Heart left ventricle (tissue), 13 donors: ENCODE data around the gene HIGD1B.

Experiments used
- POLR2A ChIP-seq, 2 donors: fragments of 450-650 bp; IDR thresholded peaks; one replicate each; pipeline ENCODE4 v1.6.1; 2017; ENCODE audit warnings: antibody characterized with exemption in 2 of 2, mild to moderate bottlenecking in 2 of 2, moderate library complexity in 2 of 2
- TF ChIP-seq, protein P1 (sequence below), 12 donors: fragments of 200-600 bp; sonication (generic) in 4 of 12; IDR thresholded peaks; one replicate each; pipeline versions ENCODE4 v1.5.0 to v1.8.0; 2018 to 2022; ENCODE audit warnings: antibody characterized with exemption in 12 of 12, mild to moderate bottlenecking in 5 of 12
- donor health status: ischemic (EF 13 %, LVEDD 7.1; RV severe dilation, severe dysfunction).
- donor health status: DM: no; HTN: yes; CAD: no.
- donor health status: DM: no; HTN: no; CAD: no.
- donor health status: ischemic (EF 25% LVEDD 6.9; RV normal size, moderate dysfunction).
- donor health status: ischemic (EF 25% LVEDD 5.7; RV mildly dilated, moderate dysfunction).
- donor health status: ischemic (EF 35%, LVEDD 5.7; RV mildly dilated, moderate dysfunction).
- donor health status: nonischemic (EF 11% LVEDD 7.7; RV severe dilation, severe dysfunction).
- donor health status: DM: yes; HTN: yes; CAD: no.
- donor health status: PGD.
- donor health status: ischemic (EF 29% LVEDD 5.4; RV normal size, mild dysfunction).
- donor health status: nonischemic (EF 23%, LVEDD 6.1; RV moderate dilation, normal function).

DNA sequence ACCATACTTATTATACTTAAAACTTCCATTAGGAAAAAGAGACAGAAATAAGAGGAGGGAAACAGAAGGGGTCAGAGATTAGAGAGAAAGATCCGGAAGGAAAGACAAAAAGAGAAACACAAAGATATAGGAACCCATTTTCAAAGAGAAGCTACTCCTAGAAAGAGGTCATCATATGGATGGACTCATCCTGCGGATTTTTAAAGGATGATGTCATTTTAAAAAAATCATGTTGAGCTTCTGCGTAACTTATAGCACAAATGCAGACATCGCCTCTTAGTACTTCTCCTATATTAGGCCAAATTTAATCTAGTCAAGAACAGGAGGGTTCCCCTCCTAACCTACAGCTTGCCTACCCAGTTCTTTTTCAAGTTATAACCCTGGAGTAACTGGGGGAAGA lies 33.5 kb downstream of the HIGD1B start:
- TF ChIP-seq, protein P1, sequence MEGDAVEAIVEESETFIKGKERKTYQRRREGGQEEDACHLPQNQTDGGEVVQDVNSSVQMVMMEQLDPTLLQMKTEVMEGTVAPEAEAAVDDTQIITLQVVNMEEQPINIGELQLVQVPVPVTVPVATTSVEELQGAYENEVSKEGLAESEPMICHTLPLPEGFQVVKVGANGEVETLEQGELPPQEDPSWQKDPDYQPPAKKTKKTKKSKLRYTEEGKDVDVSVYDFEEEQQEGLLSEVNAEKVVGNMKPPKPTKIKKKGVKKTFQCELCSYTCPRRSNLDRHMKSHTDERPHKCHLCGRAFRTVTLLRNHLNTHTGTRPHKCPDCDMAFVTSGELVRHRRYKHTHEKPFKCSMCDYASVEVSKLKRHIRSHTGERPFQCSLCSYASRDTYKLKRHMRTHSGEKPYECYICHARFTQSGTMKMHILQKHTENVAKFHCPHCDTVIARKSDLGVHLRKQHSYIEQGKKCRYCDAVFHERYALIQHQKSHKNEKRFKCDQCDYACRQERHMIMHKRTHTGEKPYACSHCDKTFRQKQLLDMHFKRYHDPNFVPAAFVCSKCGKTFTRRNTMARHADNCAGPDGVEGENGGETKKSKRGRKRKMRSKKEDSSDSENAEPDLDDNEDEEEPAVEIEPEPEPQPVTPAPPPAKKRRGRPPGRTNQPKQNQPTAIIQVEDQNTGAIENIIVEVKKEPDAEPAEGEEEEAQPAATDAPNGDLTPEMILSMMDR (IDR thresholded peaks at IDR 0.05), result no peak
- no peak for TF ChIP-seq POLR2A (IDR thresholded peaks at IDR 0.05)
